ENCODE measurements around the gene TOP3B.

The TOP3B gene

DNA sequence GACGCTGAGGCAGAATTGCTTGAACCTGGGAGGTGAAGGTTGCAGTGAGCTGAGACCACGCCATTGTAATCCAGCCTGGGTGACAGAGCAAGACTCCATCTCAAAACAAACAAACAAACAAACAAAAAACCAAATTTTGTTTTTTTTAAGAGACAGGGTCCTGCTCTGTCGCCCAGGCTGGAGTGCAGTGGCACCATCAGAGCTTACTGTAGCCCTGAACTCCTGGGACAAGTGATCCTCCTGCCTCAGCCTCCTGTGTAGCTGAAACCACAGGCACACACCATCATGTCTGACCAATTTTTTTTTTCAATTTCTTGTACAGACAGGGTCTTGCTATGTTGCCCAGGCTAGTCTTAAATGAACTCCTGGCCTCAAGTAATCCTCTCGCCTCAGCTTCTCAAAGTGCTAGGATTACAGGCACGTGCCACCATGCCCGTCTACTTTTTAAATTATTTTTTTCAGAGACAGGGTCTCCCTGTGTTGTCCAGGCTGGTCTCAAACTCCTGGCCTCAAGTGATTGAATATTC is 16.8 kb downstream of the TOP3B start:
- Histone ChIP-seq H3K4me3 (ENCODE audit: low read depth, low read length) (no peak overlapping the region), H3K4ac (ENCODE audit: low read depth, low read length) (no peak overlapping the region), H4K12ac (ENCODE audit: low read depth, low read length) (no peak overlapping the region), H3K4me2 (ENCODE audit: low read length) (no peak overlapping the region), H2AK5ac (ENCODE audit: low read length) (no peak overlapping the region), H3K36me3 (ENCODE audit: control insufficient read depth in 1 of 2, insufficient read depth in 2 of 2, low read length in 2 of 2) (peaks cover 77 to 87% of the 10 kb centered on the region in 2 experiments), H4K91ac (ENCODE audit: low read depth, low read length) (no peak overlapping the region), H2BK5ac (ENCODE audit: low read depth, low read length, poor library complexity) (no peak overlapping the region), H3K9ac (ENCODE audit: low read length) (no peak overlapping the region), H3K79me2 (ENCODE audit: control insufficient read depth, insufficient read depth, low read length, poor library complexity) (no peaks in the 10 kb centered on the region), H2AFZ (ENCODE audit: insufficient read depth, low read length, poor library complexity) (no peak overlapping the region), H2BK12ac (ENCODE audit: low read length) (no peak overlapping the region), H3K27me3 (ENCODE audit: insufficient read depth, low read length) (no peaks in the 10 kb centered on the region), H3K4me1 (ENCODE audit: control insufficient read depth in 1 of 2, insufficient read depth in 2 of 2, low read length in 2 of 2) (no peaks in the 10 kb centered on the region), H3K79me1 (ENCODE audit: low read length) (no peaks in the 10 kb centered on the region), H3K14ac (ENCODE audit: low read length) (no peak overlapping the region), H2BK120ac (ENCODE audit: insufficient read depth, low read length, poor library complexity) (no peak overlapping the region), H3K18ac (ENCODE audit: low read length) (no peak overlapping the region), H3K9me3 (ENCODE audit: insufficient read depth, low read depth, low read length) (peaks cover 9% of the 10 kb centered on the region), H4K8ac (ENCODE audit: low read depth, low read length) (no peak overlapping the region), H3K23ac (ENCODE audit: low read length) (no peak overlapping the region), H3K27ac (ENCODE audit: low read depth, low read length) (no peak overlapping the region)
- WGBS (ENCODE audit: extremely low coverage, insufficient coverage, insufficient read length): no CpG with 5 or more reads among the region's 6 CpGs
- DNase-seq: no peak

- no peak overlapping the region for H3K4ac ChIP-seq (ENCODE audit: low read depth, low read length)
- no peak overlapping the region for H2AFZ ChIP-seq (ENCODE audit: insufficient read depth, low read length, poor library complexity)
- no CpG with 5 or more reads among the region's 6 CpGs for WGBS (ENCODE audit: extremely low coverage, insufficient coverage, insufficient read length)
- no peak overlapping the region for H3K14ac ChIP-seq (ENCODE audit: low read length)
- no peak overlapping the region for H3K23ac ChIP-seq (ENCODE audit: low read length)
- no peak overlapping the region for H3K4me2 ChIP-seq (ENCODE audit: low read length)
- peaks cover 9% of the 10 kb centered on the region for H3K9me3 ChIP-seq (ENCODE audit: insufficient read depth, low read depth, low read length)
- no peak overlapping the region for H2BK12ac ChIP-seq (ENCODE audit: low read length)
- H3K27ac ChIP-seq (ENCODE audit: low read depth, low read length): no peak overlapping the region
- no peak overlapping the region for H3K4me3 ChIP-seq (ENCODE audit: low read depth, low read length)
- H3K9ac ChIP-seq (ENCODE audit: low read length): no peak overlapping the region
- H4K8ac ChIP-seq (ENCODE audit: low read depth, low read length): no peak overlapping the region
- DNase-seq: no peak
- no peaks in the 10 kb centered on the region for H3K4me1 ChIP-seq (ENCODE audit: control insufficient read depth in 1 of 2, insufficient read depth in 2 of 2, low read length in 2 of 2)
- no peaks in the 10 kb centered on the region for H3K27me3 ChIP-seq (ENCODE audit: insufficient read depth, low read length)
- no peak overlapping the region for H2BK120ac ChIP-seq (ENCODE audit: insufficient read depth, low read length, poor library complexity)
- H4K12ac ChIP-seq (ENCODE audit: low read depth, low read length): no peak overlapping the region
- no peaks in the 10 kb centered on the region for H3K79me2 ChIP-seq (ENCODE audit: control insufficient read depth, insufficient read depth, low read length, poor library complexity)
- no peak overlapping the region for H4K91ac ChIP-seq (ENCODE audit: low read depth, low read length)
- H3K36me3 ChIP-seq (ENCODE audit: control insufficient read depth in 1 of 2, insufficient read depth in 2 of 2, low read length in 2 of 2): peaks cover 77 to 85% of the 10 kb centered on the region in 2 experiments
- H2AK5ac ChIP-seq (ENCODE audit: low read length): no peak overlapping the region
- no peaks in the 10 kb centered on the region for H3K79me1 ChIP-seq (ENCODE audit: low read length)
- H3K18ac ChIP-seq (ENCODE audit: low read length): no peak overlapping the region
- H2BK5ac ChIP-seq (ENCODE audit: low read depth, low read length, poor library complexity): no peak overlapping the region
These were observed 17.6 kb downstream of the TOP3B start for GRCh38 chr22:21964918-21965484.

DNA sequence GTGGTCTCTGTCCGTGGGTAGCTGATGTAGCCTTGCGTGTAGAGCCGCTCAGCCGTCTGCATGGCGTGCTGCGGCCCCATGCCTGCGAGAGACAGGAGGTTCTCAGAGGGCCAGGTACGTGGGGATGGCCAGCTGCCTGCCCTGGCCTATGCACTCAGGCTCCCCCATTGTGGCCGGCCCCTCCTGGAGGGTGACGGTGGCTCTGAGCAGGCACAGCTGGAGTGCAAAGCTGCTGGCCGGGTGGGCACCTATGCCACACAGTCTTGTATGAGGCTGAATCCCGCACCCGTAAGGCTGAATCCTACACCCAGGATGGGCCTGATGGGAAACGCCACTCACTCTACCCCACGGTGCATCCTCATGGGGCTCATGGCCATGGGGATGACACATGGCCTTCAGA is 18.4 kb downstream of the TOP3B start:
- Histone ChIP-seq H3K18ac (ENCODE audit: low read length) (no peak overlapping the region), H2BK120ac (ENCODE audit: insufficient read depth, low read length, poor library complexity) (no peak overlapping the region), H3K36me3 (ENCODE audit: control insufficient read depth in 1 of 2, insufficient read depth in 2 of 2, low read length in 2 of 2) (peaks cover 83 to 88% of the 10 kb centered on the region in 2 experiments), H2AK5ac (ENCODE audit: low read length) (no peak overlapping the region), H2AFZ (ENCODE audit: insufficient read depth, low read length, poor library complexity) (no peak overlapping the region), H4K91ac (ENCODE audit: low read depth, low read length) (no peak overlapping the region), H3K4me3 (ENCODE audit: low read depth, low read length) (no peak overlapping the region), H3K79me1 (ENCODE audit: low read length) (no peaks in the 10 kb centered on the region), H3K9ac (ENCODE audit: low read length) (no peak overlapping the region), H3K9me3 (ENCODE audit: insufficient read depth, low read depth, low read length) (peaks cover 10% of the 10 kb centered on the region), H3K27me3 (ENCODE audit: insufficient read depth, low read length) (no peaks in the 10 kb centered on the region), H3K4me2 (ENCODE audit: low read length) (no peak overlapping the region), H3K23ac (ENCODE audit: low read length) (no peak overlapping the region), H4K8ac (ENCODE audit: low read depth, low read length) (no peak overlapping the region), H3K4ac (ENCODE audit: low read depth, low read length) (no peak overlapping the region), H4K12ac (ENCODE audit: low read depth, low read length) (no peak overlapping the region), H3K27ac (ENCODE audit: low read depth, low read length) (no peak overlapping the region), H2BK5ac (ENCODE audit: low read depth, low read length, poor library complexity) (no peak overlapping the region), H3K4me1 (ENCODE audit: control insufficient read depth in 1 of 2, insufficient read depth in 2 of 2, low read length in 2 of 2) (no peaks in the 10 kb centered on the region), H3K14ac (ENCODE audit: low read length) (no peak overlapping the region), H3K79me2 (ENCODE audit: control insufficient read depth, insufficient read depth, low read length, poor library complexity) (no peaks in the 10 kb centered on the region), H2BK12ac (ENCODE audit: low read length) (no peak overlapping the region)
- WGBS (ENCODE audit: extremely low coverage, insufficient coverage, insufficient read length): no CpG with 5 or more reads among the region's 15 CpGs
- no peak for DNase-seq

DNA sequence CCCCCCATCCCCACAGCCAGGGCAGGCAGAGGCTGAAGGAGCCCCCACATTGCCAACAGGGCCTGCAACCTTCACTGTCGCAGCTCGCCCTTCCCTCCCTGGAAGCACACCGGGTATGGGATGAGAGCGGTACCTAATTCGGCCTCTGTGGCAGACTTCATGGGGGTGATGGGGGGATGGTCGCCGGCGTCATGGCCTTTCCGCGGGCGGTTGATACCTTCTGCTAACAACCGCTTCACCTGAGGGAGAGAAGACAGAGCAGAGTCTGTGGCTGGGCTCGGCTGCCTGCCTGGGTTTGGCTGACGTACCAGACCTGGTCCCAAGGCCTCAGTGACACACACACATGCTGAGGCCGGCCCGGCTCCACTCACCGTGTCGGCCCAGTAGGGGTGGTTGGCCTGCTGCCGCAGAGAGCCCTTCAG is 18.8 kb downstream of the TOP3B start:
- Histone ChIP-seq H2AK5ac (ENCODE audit: low read length) (no peak overlapping the region), H3K9me3 (ENCODE audit: insufficient read depth, low read depth, low read length) (peaks cover 11% of the 10 kb centered on the region), H3K79me1 (ENCODE audit: low read length) (no peaks in the 10 kb centered on the region), H3K79me2 (ENCODE audit: control insufficient read depth, insufficient read depth, low read length, poor library complexity) (no peaks in the 10 kb centered on the region), H4K12ac (ENCODE audit: low read depth, low read length) (no peak overlapping the region), H2BK120ac (ENCODE audit: insufficient read depth, low read length, poor library complexity) (no peak overlapping the region), H3K23ac (ENCODE audit: low read length) (no peak overlapping the region), H3K18ac (ENCODE audit: low read length) (no peak overlapping the region), H4K91ac (ENCODE audit: low read depth, low read length) (no peak overlapping the region), H3K36me3 (ENCODE audit: control insufficient read depth in 1 of 2, insufficient read depth in 2 of 2, low read length in 2 of 2) (peaks cover 87 to 90% of the 10 kb centered on the region in 2 experiments), H3K9ac (ENCODE audit: low read length) (no peak overlapping the region), H2AFZ (ENCODE audit: insufficient read depth, low read length, poor library complexity) (no peak overlapping the region), H3K27me3 (ENCODE audit: insufficient read depth, low read length) (no peaks in the 10 kb centered on the region), H3K14ac (ENCODE audit: low read length) (no peak overlapping the region), H2BK5ac (ENCODE audit: low read depth, low read length, poor library complexity) (no peak overlapping the region), H4K8ac (ENCODE audit: low read depth, low read length) (no peak overlapping the region), H3K27ac (ENCODE audit: low read depth, low read length) (no peak overlapping the region), H3K4me3 (ENCODE audit: low read depth, low read length) (no peak overlapping the region), H3K4me1 (ENCODE audit: control insufficient read depth in 1 of 2, insufficient read depth in 2 of 2, low read length in 2 of 2) (no peaks in the 10 kb centered on the region), H3K4ac (ENCODE audit: low read depth, low read length) (no peak overlapping the region), H2BK12ac (ENCODE audit: low read length) (no peak overlapping the region), H3K4me2 (ENCODE audit: low read length) (no peak overlapping the region)
- WGBS (ENCODE audit: extremely low coverage, insufficient coverage, insufficient read length): no CpG with 5 or more reads among the region's 19 CpGs
- DNase-seq: no peak
